Mucosa of descending colon (tissue), 3 donors: Measurements from ENCODE around the gene CD3G. TPM values are rescaled to one million over a fixed set of nuclear protein-coding genes. Genes with fewer than 3 reads are reported as not detected.
A peak's percentile ranks its signal among the peaks of the same experiment; 100 is the strongest.

Experiments used
- ATAC-seq: fragments of 200-7000 bp; cut with Tn5 transposase; one replicate; pipeline ENCODE4 v1.9.1; 2020; ENCODE audit warnings: mild to moderate bottlenecking, moderate library complexity
- DNase-seq, 3 donors: peaks; one replicate each; pipeline ENCODE4 v3.0.0-alpha.2; 2020
- H3K36me3 ChIP-seq: fragments of 200-600 bp; one replicate; pipeline ENCODE4 v1.8.0; 2021; ENCODE audit warnings: low read depth, mild to moderate bottlenecking
- H3K4me1 ChIP-seq: fragments of 200-600 bp; one replicate; pipeline ENCODE4 v1.8.0; 2021; ENCODE audit warnings: low read depth, mild to moderate bottlenecking
- H3K4me3 ChIP-seq: fragments of 200-600 bp; one replicate; pipeline ENCODE4 v1.8.0; 2021; ENCODE audit warnings: mild to moderate bottlenecking
- H3K9me3 ChIP-seq: fragments of 200-600 bp; one replicate; pipeline ENCODE4 v1.8.0; 2021; ENCODE audit warnings: mild to moderate bottlenecking
- CTCF ChIP-seq: fragments of 200-600 bp; IDR thresholded peaks from one replicate; pipeline ENCODE4 v1.8.0; 2022; ENCODE audit warnings: antibody characterized with exemption, mild to moderate bottlenecking
- intact Hi-C, 2 donors: fragments of 100-400 bp; cut with DNase I in 1 of 2; cut with micrococcal nuclease in 1 of 2; formaldehyde crosslinking; loops; one replicate each; pipeline versions ENCODE4 v1.11.0 to v1.11.1; 2022; cut with DNase I, micrococcal nuclease
- total RNA-seq, 3 donors: library from RNA; stranded (reverse); fragmentation: NEBNext Ultra II Directional in 2 of 3; extraction: Animal tissue kit (Norgen Biotek cat#: 25700) in 2 of 3; gene quantifications; one replicate each; pipeline versions ENCODE4 v1.2.1 to v1.2.4, GENCODE V29; 2021 to 2023
- donor health status: DM: no; HTN: no; CAD: no; lungs with moderate emphysema.
- donor health status: DM: no; HTN: no; CAD: no.
- donor health status: DM: no; HTN: yes; CAD: no.

CD3G gene
- total RNA-seq, 3 donors from 2014 or later: 2.8 to 5.1 (median 4.2) TPM

DNA sequence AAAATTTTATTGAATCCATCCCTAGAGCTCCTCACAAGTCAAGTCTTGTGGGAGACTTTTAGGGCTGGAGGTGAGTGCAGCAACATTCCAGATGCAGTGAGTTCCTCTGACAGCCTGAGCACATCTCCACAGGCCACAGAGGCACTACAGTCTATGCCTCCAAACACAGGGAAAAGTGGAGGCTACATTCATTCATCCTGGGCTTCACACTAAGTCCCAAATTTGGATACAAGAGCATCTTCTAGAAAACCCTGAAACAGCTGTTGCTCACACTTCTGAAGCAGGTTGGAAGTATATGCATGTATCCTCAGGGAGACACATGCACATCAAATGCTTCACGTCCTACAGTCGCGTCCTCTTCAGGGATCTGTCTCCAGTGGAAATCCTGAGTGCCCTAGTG lies 2.9 kb upstream of the CD3G start:
- Histone ChIP-seq H3K4me3 (no peak overlapping the region), H3K36me3 (no peaks in the 10 kb centered on the region), H3K4me1 (no peaks in the 10 kb centered on the region), H3K9me3 (no peaks in the 10 kb centered on the region)
- DNase-seq: no peak
- intact Hi-C loops: no loop called here
- no peak for TF ChIP-seq CTCF
- no peak for ATAC-seq

DNA sequence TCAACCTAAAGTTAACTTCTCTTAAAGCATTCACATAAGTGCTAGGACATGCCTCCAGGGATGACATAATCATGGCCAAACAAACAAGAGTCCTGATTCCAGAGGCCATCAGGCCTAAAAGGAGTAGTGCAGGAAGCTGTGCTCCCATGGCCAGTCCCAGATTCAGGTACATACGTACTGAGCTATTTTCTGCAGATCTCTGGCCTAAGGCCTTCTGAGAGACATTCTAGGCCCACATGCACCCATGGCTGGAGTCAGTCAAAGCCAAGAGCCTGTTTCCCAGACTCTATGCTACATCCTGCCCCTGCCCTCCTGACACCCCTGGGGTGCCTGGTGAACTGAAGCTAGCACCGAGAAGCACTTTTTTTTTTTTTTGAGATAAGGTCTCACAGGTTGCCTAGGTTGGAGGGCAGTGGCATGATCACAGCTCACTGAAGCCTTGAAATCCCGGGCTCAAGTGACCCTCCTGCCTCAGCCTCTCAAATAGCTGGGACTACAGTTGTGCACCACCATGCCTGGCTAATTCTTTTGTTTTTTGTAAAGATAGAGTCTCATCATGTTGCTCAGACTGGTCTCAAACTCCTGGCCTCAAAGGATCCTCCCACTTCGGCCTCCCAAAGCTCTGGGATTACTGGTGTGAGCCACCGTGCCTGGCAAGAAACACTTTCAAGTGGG lies 2.2 kb upstream of the CD3G start:
- no peak for TF ChIP-seq CTCF
- Histone ChIP-seq H3K4me1 (no peaks in the 10 kb centered on the region), H3K9me3 (no peaks in the 10 kb centered on the region), H3K36me3 (no peaks in the 10 kb centered on the region), H3K4me3 (no peak overlapping the region)
- peak; percentile 18 for ATAC-seq
- no peak for DNase-seq
- intact Hi-C loops: no loop called here

- Histone ChIP-seq H3K4me1 (no peaks in the 10 kb centered on the region), H3K36me3 (no peaks in the 10 kb centered on the region), H3K4me3 (no peak within 1 kb of the TSS), H3K9me3 (no peaks in the 10 kb centered on the region)
- ATAC-seq: peak; percentile 50
- intact Hi-C loops: no loop called here
- DNase-seq: no peak
- no peak for TF ChIP-seq CTCF
These were observed 1.5 kb upstream of the CD3G start, which contains the start of gene CD3D for GRCh38 chr11:118342503-118343161. Gene CD3D, minus strand, starts transcription at chr11:118342705. Its CDS starts 98 bp downstream, at chr11:118342607.

- Histone ChIP-seq H3K4me1 (no peaks in the 10 kb centered on the region), H3K36me3 (no peaks in the 10 kb centered on the region), H3K9me3 (no peaks in the 10 kb centered on the region), H3K4me3 (no peak overlapping the region)
- no peak for TF ChIP-seq CTCF
- ATAC-seq (no peak), DNase-seq (no peak)
- intact Hi-C loops: no loop called here
These were observed 896 bp upstream of the CD3G start for GRCh38 chr11:118343248-118343647.

DNA sequence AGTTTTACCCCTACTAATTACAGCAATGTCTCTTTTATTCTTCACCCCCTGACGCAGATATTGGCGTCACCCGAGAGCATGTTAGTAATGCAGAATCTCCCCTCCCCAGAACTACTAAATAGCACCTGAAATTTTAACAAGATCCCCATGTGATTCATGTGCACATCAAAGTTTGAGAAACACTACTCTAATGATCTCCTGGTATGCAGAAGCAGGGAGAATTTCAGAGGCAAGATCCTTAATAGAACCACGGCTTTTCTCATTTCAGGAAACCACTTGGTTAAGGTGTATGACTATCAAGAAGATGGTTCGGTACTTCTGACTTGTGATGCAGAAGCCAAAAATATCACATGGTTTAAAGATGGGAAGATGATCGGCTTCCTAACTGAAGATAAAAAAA lies 5.3 kb downstream of the CD3G start:
- intact Hi-C loops: no loop called here
- ATAC-seq: no peak
- no peaks in the 10 kb centered on the region for H3K36me3 ChIP-seq
- no peak for TF ChIP-seq CTCF
- H3K4me1 ChIP-seq: no peaks in the 10 kb centered on the region
- no peak overlapping the region for H3K4me3 ChIP-seq
- DNase-seq: no peak
- H3K9me3 ChIP-seq: no peaks in the 10 kb centered on the region
